T-helper 1 cell treated with Interleukin-12 subunit alpha and Interleukin-12 subunit beta and Interleukin-4 antibody, amounts not matched to agents 30 ng/mL and 1 ng/mL, for 36 hours (primary cell): Measurements from ENCODE around the gene MACO1. TPM values are rescaled to one million over a fixed set of nuclear protein-coding genes. Genes with fewer than 3 reads are reported as not detected.
"Not testable (repeated sequence)": the region's sequence is repeated elsewhere in the genome, so short reads cannot be mapped to it uniquely, and the experiment has no call there.

ENCODE experiments used
- intact Hi-C: fragments of 100-400 bp; cut with micrococcal nuclease; formaldehyde crosslinking; loops from one replicate; pipeline ENCODE4 v1.15.1; 2024
- total RNA-seq: library from RNA; stranded (reverse); gene quantifications from 2 replicates; pipeline ENCODE4 v1.2.3, GENCODE V29; 2022

Gene MACO1, protein sequence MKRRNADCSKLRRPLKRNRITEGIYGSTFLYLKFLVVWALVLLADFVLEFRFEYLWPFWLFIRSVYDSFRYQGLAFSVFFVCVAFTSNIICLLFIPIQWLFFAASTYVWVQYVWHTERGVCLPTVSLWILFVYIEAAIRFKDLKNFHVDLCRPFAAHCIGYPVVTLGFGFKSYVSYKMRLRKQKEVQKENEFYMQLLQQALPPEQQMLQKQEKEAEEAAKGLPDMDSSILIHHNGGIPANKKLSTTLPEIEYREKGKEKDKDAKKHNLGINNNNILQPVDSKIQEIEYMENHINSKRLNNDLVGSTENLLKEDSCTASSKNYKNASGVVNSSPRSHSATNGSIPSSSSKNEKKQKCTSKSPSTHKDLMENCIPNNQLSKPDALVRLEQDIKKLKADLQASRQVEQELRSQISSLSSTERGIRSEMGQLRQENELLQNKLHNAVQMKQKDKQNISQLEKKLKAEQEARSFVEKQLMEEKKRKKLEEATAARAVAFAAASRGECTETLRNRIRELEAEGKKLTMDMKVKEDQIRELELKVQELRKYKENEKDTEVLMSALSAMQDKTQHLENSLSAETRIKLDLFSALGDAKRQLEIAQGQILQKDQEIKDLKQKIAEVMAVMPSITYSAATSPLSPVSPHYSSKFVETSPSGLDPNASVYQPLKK
- total RNA-seq: 23.1 and 23.6 TPM in 2 replicates

GRCh38 chr1:25430073-25430966, at the start of gene MACO1:
TSS of gene MACO1 (plus strand) at chr1:25430897. CDS start at chr1:25431099, 202 bp downstream.
- intact Hi-C loops: loop anchor here (1.0 to 10.0 kb wide), 13 partner anchors 17 to 1044 kb away; partner anchors contain the start of genes AUNIP, CEP85, DHDDS and HMGN2

- intact Hi-C loops: not testable (repeated sequence)
Measured at GRCh38 chr1:25382543-25382942, 48.2 kb upstream of the MACO1 start.

DNA sequence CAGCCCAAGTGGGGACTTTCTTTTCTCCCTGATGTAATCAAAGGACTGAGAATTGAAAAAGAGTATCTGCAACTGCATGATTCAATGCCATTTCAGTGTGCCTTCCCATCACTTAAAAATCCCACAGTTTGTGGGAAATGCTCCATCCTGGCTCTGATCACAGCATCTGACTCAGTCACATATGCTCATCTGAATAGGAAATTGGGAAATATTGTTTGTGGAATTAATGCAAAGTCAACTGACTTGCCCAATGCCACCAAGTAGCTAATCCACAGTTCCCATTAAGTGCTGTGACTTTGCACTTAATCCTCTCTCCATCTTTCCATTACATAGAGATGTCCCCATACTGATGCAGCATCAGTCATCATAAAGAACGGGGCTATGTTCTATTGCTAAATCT, 47.6 kb upstream of the MACO1 start:
- intact Hi-C loops: not testable (repeated sequence)

DNA sequence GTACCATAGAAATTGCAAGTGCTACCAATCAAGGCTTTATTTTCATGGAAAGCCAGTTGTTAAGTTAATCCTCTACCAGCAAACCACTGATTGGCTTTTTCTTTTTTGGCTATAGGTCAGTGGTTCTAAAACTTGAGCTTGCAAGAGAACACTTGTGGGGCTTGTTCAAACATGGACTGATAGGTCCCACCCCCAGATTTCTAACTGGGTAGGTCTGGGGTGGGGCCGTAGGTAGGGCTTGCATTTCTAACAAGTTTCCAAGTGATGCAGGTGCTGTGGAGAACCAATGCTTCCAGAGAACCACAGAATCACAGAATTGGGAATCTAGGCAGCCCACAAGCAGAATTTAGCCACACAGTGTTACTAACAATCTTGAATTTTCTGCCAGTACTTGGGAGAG, 46.8 kb upstream of the MACO1 start:
- intact Hi-C loops: not testable (repeated sequence)

DNA sequence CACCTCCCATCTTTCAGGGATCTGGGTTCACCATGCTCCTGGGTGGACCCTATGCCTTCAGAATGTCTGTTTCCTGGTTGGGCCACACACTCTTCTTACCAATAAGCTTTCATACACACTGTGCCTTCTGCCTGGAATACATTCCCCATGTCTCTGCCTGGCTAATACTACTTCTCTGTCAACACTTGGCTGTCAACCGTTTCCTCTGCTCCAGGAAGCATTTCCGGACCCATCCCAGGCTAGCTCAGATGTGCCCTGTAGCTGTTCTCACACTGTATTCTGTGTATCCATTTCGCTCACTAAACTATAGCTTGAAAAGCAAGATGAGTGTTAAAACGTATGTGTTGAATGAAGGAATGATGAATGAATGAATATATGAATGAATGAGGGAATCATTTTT, 43.6 kb upstream of the MACO1 start:
- intact Hi-C loops: not testable (repeated sequence)

DNA sequence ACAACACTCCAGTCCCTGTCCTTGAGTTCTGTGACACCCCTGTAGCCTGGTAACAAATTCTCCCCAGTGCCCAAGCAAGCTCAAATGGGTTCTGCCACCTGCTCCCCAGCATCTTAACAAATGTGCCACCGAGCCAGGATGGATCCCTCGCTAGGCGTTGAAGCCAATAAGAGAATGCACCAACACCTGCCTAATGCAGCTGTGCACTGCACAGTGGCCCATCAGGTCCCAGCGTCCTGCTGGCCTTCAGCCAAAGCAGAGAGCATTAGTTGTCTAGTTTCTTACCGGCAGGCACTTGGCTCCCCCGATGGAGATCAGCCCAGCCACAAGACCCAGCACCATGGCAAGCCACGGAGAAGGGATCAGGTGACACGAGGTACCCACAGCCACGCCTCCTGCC, 42.0 kb upstream of the MACO1 start:
- intact Hi-C loops: not testable (repeated sequence)

DNA sequence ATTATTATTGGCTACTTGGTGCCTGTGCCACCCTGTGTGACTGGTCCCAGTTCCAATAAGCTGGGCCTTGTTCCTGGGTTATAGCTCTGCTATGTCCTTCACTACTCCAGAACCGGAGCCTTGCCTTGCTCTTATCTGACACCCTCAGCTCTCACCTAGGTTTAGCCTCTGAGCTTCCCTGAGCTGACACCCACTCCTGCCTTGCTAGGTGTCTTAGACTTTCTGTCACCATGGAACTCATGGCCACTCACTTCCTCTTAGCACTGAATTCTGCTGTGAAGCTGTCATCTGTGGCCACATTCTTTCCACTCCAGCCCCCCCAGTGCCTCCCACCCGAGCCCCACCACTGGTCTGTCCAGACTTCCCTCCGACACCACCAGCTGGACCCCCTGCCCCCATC, 41.0 kb upstream of the MACO1 start:
- intact Hi-C loops: not testable (repeated sequence)

DNA sequence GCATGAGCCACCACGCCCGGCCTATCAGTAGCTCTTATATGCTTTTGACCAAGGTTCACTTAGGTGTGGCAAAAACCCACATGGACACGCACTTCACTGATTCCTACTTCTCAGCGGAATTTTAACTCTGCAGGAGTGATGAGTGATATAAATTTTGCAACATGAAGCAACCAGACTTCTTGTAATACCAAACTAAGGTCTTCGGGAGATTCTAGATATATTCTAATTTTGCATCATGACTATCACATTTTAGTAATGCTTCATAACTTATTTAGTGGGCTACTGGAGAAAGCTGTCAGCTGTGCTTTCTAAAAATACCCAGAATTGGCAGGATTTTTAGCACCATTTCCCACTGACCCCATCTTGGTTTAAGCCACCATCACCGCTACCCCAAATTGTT, 37.9 kb upstream of the MACO1 start:
- intact Hi-C loops: no loop called here

GRCh38 chr1:25397549-25397948, 33.1 kb upstream of the MACO1 start:
- intact Hi-C loops: not testable (repeated sequence)

DNA sequence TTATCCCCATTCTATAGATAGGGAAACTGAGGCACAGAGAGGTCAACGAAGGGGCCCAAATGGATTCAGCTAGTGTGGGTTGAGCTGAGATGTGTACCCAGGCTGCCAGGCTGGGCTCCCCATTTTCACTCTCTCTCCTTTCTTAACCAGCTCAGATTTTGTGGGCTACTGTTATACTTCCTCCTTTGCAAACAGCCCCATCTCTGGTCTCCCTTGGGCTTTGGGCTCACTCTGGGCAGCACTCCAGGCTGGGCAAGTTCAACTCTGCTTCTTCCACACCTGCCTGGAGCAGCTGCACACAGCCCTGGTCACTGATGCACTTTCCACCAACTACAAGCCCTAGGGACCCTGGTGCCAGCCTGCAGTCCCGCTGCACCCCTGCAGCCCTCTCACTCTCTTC, 32.6 kb upstream of the MACO1 start:
- intact Hi-C loops: not testable (repeated sequence)

DNA sequence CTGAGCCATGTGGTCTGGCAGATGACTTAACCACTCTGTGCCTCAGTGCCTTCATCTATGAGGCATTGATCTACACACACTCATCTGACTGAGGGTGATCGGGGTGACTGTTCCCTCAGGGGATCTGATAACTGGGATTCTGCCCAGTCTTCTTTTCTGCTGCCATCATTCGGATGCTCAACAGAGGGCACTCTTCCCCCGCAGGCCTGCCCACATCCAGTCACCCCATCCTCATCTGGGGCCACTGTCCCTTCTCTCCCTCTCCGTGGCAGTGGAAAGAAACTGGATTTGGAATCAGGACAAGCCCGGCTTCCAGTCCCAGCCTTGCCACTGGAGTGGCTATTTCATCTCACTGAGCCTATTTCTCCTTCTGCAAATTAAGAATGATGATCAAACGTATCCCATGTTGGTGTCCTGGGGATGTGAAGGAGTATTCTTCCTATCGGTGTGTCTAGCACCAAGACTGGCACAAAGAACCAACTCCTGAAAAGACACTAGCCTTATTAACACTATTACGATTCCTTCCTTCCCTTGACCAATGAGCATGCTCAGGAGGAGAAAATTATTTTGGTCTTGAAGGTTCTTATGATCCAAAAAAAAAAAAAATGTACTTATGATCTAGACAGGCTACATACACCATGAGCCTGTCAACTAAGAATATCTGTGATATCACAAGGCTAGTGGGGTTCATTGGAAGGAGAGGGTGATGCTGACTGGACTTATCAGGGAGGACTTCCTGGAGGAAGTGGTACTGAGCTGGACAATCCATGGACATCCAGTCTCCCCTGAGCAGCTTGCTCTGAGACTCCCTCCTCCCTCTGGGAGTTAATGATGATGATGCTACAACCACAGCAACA, 27.5 kb upstream of the MACO1 start:
- intact Hi-C loops: loop anchor here (2.0 kb wide), 1 partner anchor 118 kb away; no protein-coding TSS in a partner anchor

- intact Hi-C loops: not testable (repeated sequence)
Measured at GRCh38 chr1:25405731-25406305, 24.9 kb upstream of the MACO1 start.

DNA sequence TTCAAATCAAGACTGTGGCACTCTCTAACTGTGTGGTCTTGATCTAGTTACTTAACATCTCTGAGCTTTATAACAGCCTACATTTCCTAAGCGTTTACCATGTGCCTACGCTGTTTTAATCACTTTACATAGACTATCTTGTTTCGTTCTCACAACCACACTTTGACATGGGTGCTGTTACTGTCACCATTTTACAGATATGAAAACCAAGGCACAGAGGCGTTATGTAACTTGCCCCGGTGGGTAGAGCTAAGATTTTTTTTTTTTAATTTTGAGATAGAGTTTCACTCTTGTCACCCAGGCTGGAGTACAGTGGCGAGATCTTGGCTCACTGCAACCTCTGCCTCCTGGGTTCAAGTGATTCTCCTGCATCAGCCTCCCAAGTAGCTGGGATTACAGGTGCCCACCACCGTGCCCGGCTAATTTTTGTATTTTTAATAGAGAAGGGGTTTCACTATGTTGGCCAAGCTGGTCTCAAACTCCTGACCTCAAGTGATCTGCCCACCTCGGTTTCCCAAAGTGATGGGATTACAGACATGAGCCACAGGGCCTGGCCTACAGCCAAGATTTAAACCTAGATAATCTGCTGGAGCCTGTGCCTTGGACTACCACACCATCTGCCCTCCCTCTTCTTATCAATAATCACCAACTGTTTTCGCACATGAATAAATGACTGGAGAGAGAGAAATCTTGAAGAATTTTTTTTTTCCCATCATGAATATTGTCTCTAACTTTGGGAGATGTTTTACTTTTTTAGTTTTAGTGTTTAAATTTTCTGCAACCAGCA, 20.9 kb upstream of the MACO1 start:
- intact Hi-C loops: not testable (repeated sequence)

- intact Hi-C loops: not testable (repeated sequence)
Measured at GRCh38 chr1:25412872-25413623, 17.6 kb upstream of the MACO1 start.

DNA sequence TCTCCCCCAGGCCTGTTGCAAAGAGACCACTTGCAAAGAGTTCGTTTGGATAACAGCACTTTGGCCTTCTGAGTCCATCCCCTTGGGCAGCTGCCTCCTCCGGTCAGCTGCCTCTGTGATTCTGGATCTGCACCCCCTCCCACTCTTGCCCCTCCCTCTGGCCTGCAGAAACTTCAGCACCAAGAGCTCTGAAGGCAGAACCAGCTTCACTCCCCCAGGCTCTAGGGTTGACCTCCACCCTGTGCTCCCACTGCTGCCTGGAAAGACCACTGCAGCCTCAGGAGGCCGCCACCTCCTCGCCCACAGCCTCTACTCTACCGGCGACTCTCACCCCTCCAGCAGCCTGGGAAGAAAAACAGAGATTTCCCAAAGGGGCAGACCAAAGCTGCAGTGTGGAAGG, 16.5 kb upstream of the MACO1 start:
- intact Hi-C loops: not testable (repeated sequence)

- intact Hi-C loops: not testable (repeated sequence)
Measured at GRCh38 chr1:25414578-25414977, 16.1 kb upstream of the MACO1 start.

DNA sequence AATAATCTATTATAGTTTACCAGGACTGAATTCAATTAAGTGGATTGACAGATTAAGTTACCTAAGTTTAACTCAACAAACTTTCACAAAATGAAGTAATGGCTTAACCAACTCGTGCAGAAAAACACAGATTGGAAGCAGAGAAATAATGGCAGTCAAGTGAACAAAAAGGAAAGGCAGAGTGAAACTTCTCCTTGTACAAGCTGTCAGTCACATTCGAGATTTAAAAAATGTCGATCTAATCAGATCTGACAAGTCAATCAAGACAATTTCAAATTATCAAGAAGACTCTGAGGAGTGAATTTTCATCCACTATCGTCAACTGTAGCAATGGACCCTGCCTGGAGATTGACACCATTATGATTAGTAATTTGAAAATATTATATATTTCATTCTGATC, 13.4 kb upstream of the MACO1 start:
- intact Hi-C loops: not testable (repeated sequence)

GRCh38 chr1:25419339-25419738, 11.4 kb upstream of the MACO1 start:
- intact Hi-C loops: not testable (repeated sequence)

DNA sequence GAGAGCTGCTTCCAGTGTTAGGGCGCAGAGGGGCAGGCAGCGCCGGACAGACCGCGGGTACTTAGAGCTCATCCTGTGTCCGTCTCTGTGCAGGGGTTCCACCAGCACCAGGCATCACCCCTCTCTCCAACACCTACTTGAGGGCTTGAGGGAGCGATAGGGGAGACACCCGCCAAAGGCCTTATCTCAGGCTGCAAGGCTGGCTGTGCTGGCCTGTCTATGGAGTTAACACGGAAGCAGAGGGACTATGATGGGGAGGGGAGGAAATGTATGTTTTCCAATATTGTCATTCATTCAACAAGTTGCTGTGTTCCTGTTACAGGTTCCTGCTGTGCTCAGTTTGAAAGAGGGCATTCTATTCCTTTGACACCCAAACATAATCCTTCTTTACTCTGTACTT, 10.0 kb upstream of the MACO1 start, which contains the start of gene RHCE:
Gene RHCE, minus strand, starts transcription at position 111 of the 400 bp plus-strand sequence. Its CDS starts 39 bp downstream, at position 72.
- intact Hi-C loops: not testable (repeated sequence)
